Hepatocyte (in vitro differentiated cells): ENCODE measurements around the gene TMEM201. TPM values are rescaled to one million over a fixed set of nuclear protein-coding genes. Genes with fewer than 3 reads are reported as not detected.
"Not testable (repeated sequence)": the region's sequence is repeated elsewhere in the genome, so short reads cannot be mapped to it uniquely, and the experiment has no call there.

Experiments
- DNase-seq: peaks from one replicate; pipeline ENCODE4 v3.0.0-alpha.2; 2016; ENCODE audit warnings: low spot score
- H2AFZ ChIP-seq: fragments of 200-600 bp; sonication (generic); 2 replicates; pipeline ENCODE4 v1.6.0; 2016; ENCODE audit warnings: antibody characterized with exemption, mild to moderate bottlenecking
- H3K27ac ChIP-seq: fragments of 200-600 bp; sonication (generic); 2 replicates; pipeline ENCODE4 v1.5.1; 2016; ENCODE audit warnings: mild to moderate bottlenecking
- H3K27me3 ChIP-seq: fragments of 200-600 bp; sonication (generic); 2 replicates; pipeline ENCODE4 v1.6.1; 2016
- H3K36me3 ChIP-seq: fragments of 200-600 bp; sonication (generic); replicated peaks from 2 replicates; pipeline ENCODE4 v1.5.1; 2016; ENCODE audit warnings: low read depth; ENCODE audit not compliant: insufficient read depth
- H3K4me1 ChIP-seq: fragments of 200-600 bp; sonication (generic); 2 replicates; pipeline ENCODE4 v1.5.1; 2016; ENCODE audit warnings: mild to moderate bottlenecking, moderate library complexity; ENCODE audit not compliant: insufficient read depth
- H3K4me2 ChIP-seq: fragments of 200-600 bp; sonication (generic); 2 replicates; pipeline ENCODE4 v1.6.0; 2016
- H3K4me3 ChIP-seq: fragments of 200-600 bp; sonication (generic); 2 replicates; pipeline ENCODE4 v1.5.1; 2016; ENCODE audit warnings: mild to moderate bottlenecking
- H3K79me2 ChIP-seq: fragments of 200-600 bp; sonication (generic); 2 replicates; pipeline ENCODE4 v1.6.0; 2017; ENCODE audit warnings: mild to moderate bottlenecking
- H3K9me2 ChIP-seq: fragments of 200-600 bp; sonication (generic); replicated peaks from 2 replicates; pipeline ENCODE4 v1.6.0; 2017; ENCODE audit warnings: mild to moderate bottlenecking; ENCODE audit not compliant: insufficient read depth
- H3K9me3 ChIP-seq: fragments of 200-600 bp; sonication (generic); 2 replicates; pipeline ENCODE4 v1.5.1; 2016; ENCODE audit warnings: low read depth, mild to moderate bottlenecking
- H4K20me1 ChIP-seq: fragments of 200-600 bp; sonication (generic); 2 replicates; pipeline ENCODE4 v1.6.0; 2016; ENCODE audit warnings: mild to moderate bottlenecking; ENCODE audit not compliant: insufficient read depth, poor library complexity, severe bottlenecking
- CTCF ChIP-seq: fragments of 200-600 bp; sonication (generic); IDR thresholded peaks from 2 replicates; pipeline ENCODE4 v1.5.1; 2016; ENCODE audit warnings: antibody characterized with exemption, mild to moderate bottlenecking; ENCODE audit not compliant: poor library complexity
- EZH2 ChIP-seq: fragments of 200-600 bp; sonication (generic); IDR thresholded peaks from 2 replicates; pipeline ENCODE4 v1.6.1; 2016; ENCODE audit warnings: antibody characterized with exemption, mild to moderate bottlenecking, borderline replicate concordance
- EZH2phosphoT487 ChIP-seq: fragments of 200-600 bp; sonication (generic); IDR thresholded peaks from one replicate; pipeline ENCODE4 v1.6.1; 2018; ENCODE audit warnings: antibody characterized with exemption, mild to moderate bottlenecking, low read depth, moderate library complexity; ENCODE audit not compliant: unreplicated experiment, severe bottlenecking
- WGBS: methylation state at CpG from one replicate; pipeline ENCODE4 v1.1.6; 2016; ENCODE audit warnings: low lambda C conversion rate; ENCODE audit errors: missing lambda C conversion rate; 5-methylcytosine and 5-hydroxymethylcytosine counted together
- polyA plus RNA-seq: library from polyadenylated mRNA; unstranded; fragments of >200 nt; fragmentation: Nextera tagmentation; extraction: Ambion mirVana; gene quantifications from 2 replicates; pipeline ENCODE4 v1.2.1, GENCODE V29; 2016
- total RNA-seq: library from RNA; depleted of rRNA; stranded (reverse); fragments of >200 nt; gene quantifications from 2 replicates; pipeline ENCODE4 v1.2.3, GENCODE V29; 2014

Gene TMEM201
- total and polyA plus RNA-seq, 2 experiments from 2014 or later = 3.7 to 11.2 TPM

GRCh38 chr1:9561429-9561828 lies 27.3 kb upstream of the TMEM201 start:
- WGBS = 67% methylated on average over 3 of the region's 3 CpGs
- no peaks in the 10 kb centered on the region for H3K9me3 ChIP-seq
- no peaks in the 10 kb centered on the region for H3K4me1 ChIP-seq
- H4K20me1 ChIP-seq = no peaks in the 10 kb centered on the region
- H3K4me2 ChIP-seq = no peak overlapping the region
- H3K27ac ChIP-seq = no peak overlapping the region
- H2AFZ ChIP-seq = no peak overlapping the region
- peak; percentile 81 for DNase-seq
- H3K27me3 ChIP-seq = no peaks in the 10 kb centered on the region
- H3K36me3 ChIP-seq = no peaks in the 10 kb centered on the region
- no peaks in the 10 kb centered on the region for H3K9me2 ChIP-seq
- TF ChIP-seq CTCF = no peak
- TF ChIP-seq EZH2 = no peak
- TF ChIP-seq EZH2phosphoT487 = no peak
- peaks cover 30% of the 10 kb centered on the region for H3K79me2 ChIP-seq
- H3K4me3 ChIP-seq = no peak overlapping the region

GRCh38 chr1:9569267-9569666 lies 19.4 kb upstream of the TMEM201 start:
- H3K36me3 ChIP-seq = no peaks in the 10 kb centered on the region
- no peak for DNase-seq
- no peak overlapping the region for H3K4me2 ChIP-seq
- no peak overlapping the region for H2AFZ ChIP-seq
- WGBS = 75% methylated on average over 1 of the region's 1 CpG
- no peaks in the 10 kb centered on the region for H4K20me1 ChIP-seq
- H3K9me3 ChIP-seq = no peaks in the 10 kb centered on the region
- no peaks in the 10 kb centered on the region for H3K9me2 ChIP-seq
- H3K27ac ChIP-seq = no peak overlapping the region
- no peak overlapping the region for H3K4me3 ChIP-seq
- no peaks in the 10 kb centered on the region for H3K4me1 ChIP-seq
- TF ChIP-seq EZH2 = no peak
- TF ChIP-seq CTCF = no peak
- no peak for TF ChIP-seq EZH2phosphoT487
- no peaks in the 10 kb centered on the region for H3K27me3 ChIP-seq
- peaks cover 13% of the 10 kb centered on the region for H3K79me2 ChIP-seq

- 96% methylated on average over 16 of the region's 16 CpGs for WGBS
Observed at GRCh38 chr1:9570886-9571529, 17.7 kb upstream of the TMEM201 start.

GRCh38 chr1:9573723-9574122 lies 15.0 kb upstream of the TMEM201 start:
- H3K36me3 ChIP-seq = no peaks in the 10 kb centered on the region
- no peaks in the 10 kb centered on the region for H3K9me3 ChIP-seq
- H3K27me3 ChIP-seq = no peaks in the 10 kb centered on the region
- 90% methylated on average over 2 of the region's 2 CpGs for WGBS
- H3K79me2 ChIP-seq = no peaks in the 10 kb centered on the region
- no peak overlapping the region for H2AFZ ChIP-seq
- H3K9me2 ChIP-seq = no peaks in the 10 kb centered on the region
- no peak for TF ChIP-seq EZH2
- peak; percentile 49 for TF ChIP-seq CTCF
- H3K27ac ChIP-seq = no peak overlapping the region
- H3K4me3 ChIP-seq = no peak overlapping the region
- no peaks in the 10 kb centered on the region for H4K20me1 ChIP-seq
- H3K4me1 ChIP-seq = peaks cover 4% of the 10 kb centered on the region
- H3K4me2 ChIP-seq = no peak overlapping the region
- DNase-seq = no peak

More at GRCh38 chr1:9570886-9571529, 17.7 kb upstream of the TMEM201 start:
- not testable (repeated sequence) for H3K4me1 ChIP-seq, H2AFZ ChIP-seq, DNase-seq, H3K9me2 ChIP-seq, H3K36me3 ChIP-seq, H3K79me2 ChIP-seq, H4K20me1 ChIP-seq, H3K4me2 ChIP-seq, H3K27me3 ChIP-seq, H3K9me3 ChIP-seq, H3K4me3 ChIP-seq, H3K27ac ChIP-seq
